ENCODE results near the gene OR6X1.

Gene OR6X1

GRCh38 chr11:123754101-123754568, at the start of gene OR6X1:
TSS of gene OR6X1 (minus strand) at chr11:123754518. CDS start at chr11:123754518, 0 bp downstream.
- H3K4me3 ChIP-seq (ENCODE audit: low read depth in 1 of 2, low read length in 2 of 2), result no peak within 1 kb of the TSS
- no peak within 1 kb of the TSS for H3K9ac ChIP-seq (ENCODE audit: low read length)
- H3K4me1 ChIP-seq (ENCODE audit: insufficient read depth, low read length), result no peaks in the 10 kb centered on the region
- H3K9me3 ChIP-seq (ENCODE audit: low read length), result no peaks in the 10 kb centered on the region
- H3K27me3 ChIP-seq (ENCODE audit: control insufficient read depth in 1 of 2, insufficient read depth in 2 of 2, low read length in 2 of 2), result no peaks in the 10 kb centered on the region
- H3K36me3 ChIP-seq (ENCODE audit: insufficient read depth, low read length), result no peaks in the 10 kb centered on the region
- H3K27ac ChIP-seq (ENCODE audit: low read depth, low read length), result no peak within 1 kb of the TSS

GRCh38 chr11:123801765-123802164, 47.4 kb upstream of the OR6X1 start:
- no peaks in the 10 kb centered on the region for H3K36me3 ChIP-seq (ENCODE audit: insufficient read depth, low read length)
- no peaks in the 10 kb centered on the region for H3K4me1 ChIP-seq (ENCODE audit: insufficient read depth, low read length)
- no peaks in the 10 kb centered on the region for H3K27me3 ChIP-seq (ENCODE audit: control insufficient read depth in 1 of 2, insufficient read depth in 2 of 2, low read length in 2 of 2)
- H3K9me3 ChIP-seq (ENCODE audit: low read length), result no peaks in the 10 kb centered on the region
- no peak overlapping the region for H3K27ac ChIP-seq (ENCODE audit: low read depth, low read length)
- no peak overlapping the region for H3K9ac ChIP-seq (ENCODE audit: low read length)
- H3K4me3 ChIP-seq (ENCODE audit: low read depth in 1 of 2, low read length in 2 of 2), result no peak overlapping the region

GRCh38 chr11:123800036-123800435, 45.7 kb upstream of the OR6X1 start:
- no peaks in the 10 kb centered on the region for H3K27me3 ChIP-seq (ENCODE audit: control insufficient read depth in 1 of 2, insufficient read depth in 2 of 2, low read length in 2 of 2)
- H3K9ac ChIP-seq (ENCODE audit: low read length), result no peak overlapping the region
- no peaks in the 10 kb centered on the region for H3K36me3 ChIP-seq (ENCODE audit: insufficient read depth, low read length)
- no peak overlapping the region for H3K27ac ChIP-seq (ENCODE audit: low read depth, low read length)
- H3K9me3 ChIP-seq (ENCODE audit: low read length), result no peaks in the 10 kb centered on the region
- no peaks in the 10 kb centered on the region for H3K4me1 ChIP-seq (ENCODE audit: insufficient read depth, low read length)
- no peak overlapping the region for H3K4me3 ChIP-seq (ENCODE audit: low read depth in 1 of 2, low read length in 2 of 2)

GRCh38 chr11:123799438-123799837, 45.1 kb upstream of the OR6X1 start:
- Histone ChIP-seq H3K4me1 (ENCODE audit: insufficient read depth, low read length) (no peaks in the 10 kb centered on the region), H3K27me3 (ENCODE audit: control insufficient read depth in 1 of 2, insufficient read depth in 2 of 2, low read length in 2 of 2) (no peaks in the 10 kb centered on the region), H3K27ac (ENCODE audit: low read depth, low read length) (no peak overlapping the region), H3K9ac (ENCODE audit: low read length) (no peak overlapping the region), H3K36me3 (ENCODE audit: insufficient read depth, low read length) (no peaks in the 10 kb centered on the region), H3K4me3 (ENCODE audit: low read depth in 1 of 2, low read length in 2 of 2) (no peak overlapping the region), H3K9me3 (ENCODE audit: low read length) (no peaks in the 10 kb centered on the region)

- Histone ChIP-seq H3K9me3 (ENCODE audit: low read length) (no peaks in the 10 kb centered on the region), H3K27ac (ENCODE audit: low read depth, low read length) (no peak overlapping the region), H3K4me3 (ENCODE audit: low read depth in 1 of 2, low read length in 2 of 2) (no peak overlapping the region), H3K27me3 (ENCODE audit: control insufficient read depth in 1 of 2, insufficient read depth in 2 of 2, low read length in 2 of 2) (no peaks in the 10 kb centered on the region), H3K36me3 (ENCODE audit: insufficient read depth, low read length) (no peaks in the 10 kb centered on the region), H3K4me1 (ENCODE audit: insufficient read depth, low read length) (no peaks in the 10 kb centered on the region), H3K9ac (ENCODE audit: low read length) (no peak overlapping the region)
These were observed 44.4 kb upstream of the OR6X1 start for GRCh38 chr11:123798513-123799252.

GRCh38 chr11:123798079-123798478, 43.8 kb upstream of the OR6X1 start:
- Histone ChIP-seq H3K36me3 (ENCODE audit: insufficient read depth, low read length) (no peaks in the 10 kb centered on the region), H3K4me3 (ENCODE audit: low read depth in 1 of 2, low read length in 2 of 2) (no peak overlapping the region), H3K9me3 (ENCODE audit: low read length) (no peaks in the 10 kb centered on the region)

GRCh38 chr11:123797541-123797940, 43.2 kb upstream of the OR6X1 start:
- no peaks in the 10 kb centered on the region for H3K36me3 ChIP-seq (ENCODE audit: insufficient read depth, low read length)
- H3K4me3 ChIP-seq (ENCODE audit: low read depth in 1 of 2, low read length in 2 of 2), result no peak overlapping the region
- no peaks in the 10 kb centered on the region for H3K4me1 ChIP-seq (ENCODE audit: insufficient read depth, low read length)
- no peaks in the 10 kb centered on the region for H3K9me3 ChIP-seq (ENCODE audit: low read length)
- H3K9ac ChIP-seq (ENCODE audit: low read length), result no peak overlapping the region
- H3K27me3 ChIP-seq (ENCODE audit: control insufficient read depth in 1 of 2, insufficient read depth in 2 of 2, low read length in 2 of 2), result no peaks in the 10 kb centered on the region
- no peak overlapping the region for H3K27ac ChIP-seq (ENCODE audit: low read depth, low read length)

More at GRCh38 chr11:123798079-123798478, 43.8 kb upstream of the OR6X1 start:
- Histone ChIP-seq H3K4me1 (ENCODE audit: insufficient read depth, low read length) (no peaks in the 10 kb centered on the region), H3K27me3 (ENCODE audit: control insufficient read depth in 1 of 2, insufficient read depth in 2 of 2, low read length in 2 of 2) (no peaks in the 10 kb centered on the region), H3K9ac (ENCODE audit: low read length) (no peak overlapping the region), H3K27ac (ENCODE audit: low read depth, low read length) (no peak overlapping the region)

GRCh38 chr11:123797114-123797513, 42.8 kb upstream of the OR6X1 start:
- H3K9me3 ChIP-seq (ENCODE audit: low read length), result no peaks in the 10 kb centered on the region
- H3K4me1 ChIP-seq (ENCODE audit: insufficient read depth, low read length), result no peaks in the 10 kb centered on the region
- no peaks in the 10 kb centered on the region for H3K36me3 ChIP-seq (ENCODE audit: insufficient read depth, low read length)
- H3K9ac ChIP-seq (ENCODE audit: low read length), result no peak overlapping the region
- no peaks in the 10 kb centered on the region for H3K27me3 ChIP-seq (ENCODE audit: control insufficient read depth in 1 of 2, insufficient read depth in 2 of 2, low read length in 2 of 2)
- no peak overlapping the region for H3K4me3 ChIP-seq (ENCODE audit: low read depth in 1 of 2, low read length in 2 of 2)
- H3K27ac ChIP-seq (ENCODE audit: low read depth, low read length), result no peak overlapping the region

GRCh38 chr11:123796226-123796625, 41.9 kb upstream of the OR6X1 start:
- Histone ChIP-seq H3K27ac (ENCODE audit: low read depth, low read length) (no peak overlapping the region), H3K4me1 (ENCODE audit: insufficient read depth, low read length) (no peaks in the 10 kb centered on the region)

GRCh38 chr11:123783536-123783935, 29.2 kb upstream of the OR6X1 start:
- Histone ChIP-seq H3K27me3 (ENCODE audit: control insufficient read depth in 1 of 2, insufficient read depth in 2 of 2, low read length in 2 of 2) (no peaks in the 10 kb centered on the region), H3K9me3 (ENCODE audit: low read length) (no peaks in the 10 kb centered on the region), H3K36me3 (ENCODE audit: insufficient read depth, low read length) (no peaks in the 10 kb centered on the region), H3K4me1 (ENCODE audit: insufficient read depth, low read length) (no peaks in the 10 kb centered on the region), H3K27ac (ENCODE audit: low read depth, low read length) (no peak overlapping the region), H3K9ac (ENCODE audit: low read length) (no peak overlapping the region), H3K4me3 (ENCODE audit: low read depth in 1 of 2, low read length in 2 of 2) (no peak overlapping the region)

More at GRCh38 chr11:123796226-123796625, 41.9 kb upstream of the OR6X1 start:
- Histone ChIP-seq H3K9me3 (ENCODE audit: low read length) (no peaks in the 10 kb centered on the region), H3K27me3 (ENCODE audit: control insufficient read depth in 1 of 2, insufficient read depth in 2 of 2, low read length in 2 of 2) (no peaks in the 10 kb centered on the region), H3K36me3 (ENCODE audit: insufficient read depth, low read length) (no peaks in the 10 kb centered on the region), H3K9ac (ENCODE audit: low read length) (no peak overlapping the region), H3K4me3 (ENCODE audit: low read depth in 1 of 2, low read length in 2 of 2) (no peak overlapping the region)

GRCh38 chr11:123778511-123778910, 24.2 kb upstream of the OR6X1 start:
- no peak overlapping the region for H3K9ac ChIP-seq (ENCODE audit: low read length)
- H3K4me1 ChIP-seq (ENCODE audit: insufficient read depth, low read length), result no peaks in the 10 kb centered on the region
- H3K9me3 ChIP-seq (ENCODE audit: low read length), result no peaks in the 10 kb centered on the region
- no peaks in the 10 kb centered on the region for H3K27me3 ChIP-seq (ENCODE audit: control insufficient read depth in 1 of 2, insufficient read depth in 2 of 2, low read length in 2 of 2)
- no peak overlapping the region for H3K4me3 ChIP-seq (ENCODE audit: low read depth in 1 of 2, low read length in 2 of 2)
- no peaks in the 10 kb centered on the region for H3K36me3 ChIP-seq (ENCODE audit: insufficient read depth, low read length)
- H3K27ac ChIP-seq (ENCODE audit: low read depth, low read length), result no peak overlapping the region

Data from muscle layer of colon (tissue), 2 donors.